T47D (cell line): ENCODE measurements around the gene PLP1.
"Not testable (repeated sequence)": the region's sequence is repeated elsewhere in the genome, so short reads cannot be mapped to it uniquely, and the experiment has no call there.

ENCODE experiments used
- DNase-seq, 2 experiments: peaks; one replicate each; pipeline versions ENCODE4 v3.0.0 to v3.0.0-alpha.2; 2011 to 2012; ENCODE audit warnings: low read depth in 1 of 2, low spot score in 1 of 2
- JUND ChIP-seq: IDR thresholded peaks from 2 replicates; pipeline ENCODE4 v1.6.1; 2012; ENCODE audit warnings: low read depth
- in situ Hi-C: cut with HindIII; loops from 2 replicates; pipeline ENCODE4 v1.10.0; 2016; ENCODE audit warnings: low sequenced_read_pairs, low pct_unique_long_range_greater_than_20kb

Gene PLP1

DNA sequence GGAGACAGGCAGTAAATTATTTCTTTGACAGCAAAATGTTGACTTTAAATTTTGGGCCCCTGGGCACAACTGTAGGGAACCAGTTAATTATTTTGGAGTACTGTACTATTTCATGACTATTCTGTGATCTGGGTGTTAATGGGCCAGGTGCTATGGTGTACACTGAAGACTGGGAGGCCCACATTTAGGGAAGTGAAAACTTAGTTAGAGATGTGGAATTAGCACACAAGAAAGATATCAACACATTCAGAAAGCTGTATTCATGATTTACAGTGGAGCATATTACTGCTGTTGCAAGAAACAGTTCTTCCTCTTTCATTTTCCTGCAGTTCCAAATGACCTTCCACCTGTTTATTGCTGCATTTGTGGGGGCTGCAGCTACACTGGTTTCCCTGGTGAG is 12.4 kb downstream of the PLP1 start:
- no peak for TF ChIP-seq JUND
- no peak for DNase-seq
- in situ Hi-C loops, result no loop called here

DNA sequence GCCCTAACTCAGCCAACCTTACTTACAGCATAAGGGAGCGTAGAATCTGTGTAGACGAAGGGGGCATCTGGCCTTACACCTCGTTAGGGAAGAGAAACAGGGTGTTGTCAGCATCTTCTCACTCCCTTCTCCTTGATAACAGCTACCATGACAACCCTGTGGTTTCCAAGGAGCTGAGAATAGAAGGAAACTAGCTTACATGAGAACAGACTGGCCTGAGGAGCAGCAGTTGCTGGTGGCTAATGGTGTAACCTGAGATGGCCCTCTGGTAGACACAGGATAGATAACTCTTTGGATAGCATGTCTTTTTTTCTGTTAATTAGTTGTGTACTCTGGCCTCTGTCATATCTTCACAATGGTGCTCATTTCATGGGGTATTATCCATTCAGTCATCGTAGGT is 14.6 kb downstream of the PLP1 start:
- no peak for TF ChIP-seq JUND
- in situ Hi-C loops, result no loop called here
- no peak for DNase-seq

DNA sequence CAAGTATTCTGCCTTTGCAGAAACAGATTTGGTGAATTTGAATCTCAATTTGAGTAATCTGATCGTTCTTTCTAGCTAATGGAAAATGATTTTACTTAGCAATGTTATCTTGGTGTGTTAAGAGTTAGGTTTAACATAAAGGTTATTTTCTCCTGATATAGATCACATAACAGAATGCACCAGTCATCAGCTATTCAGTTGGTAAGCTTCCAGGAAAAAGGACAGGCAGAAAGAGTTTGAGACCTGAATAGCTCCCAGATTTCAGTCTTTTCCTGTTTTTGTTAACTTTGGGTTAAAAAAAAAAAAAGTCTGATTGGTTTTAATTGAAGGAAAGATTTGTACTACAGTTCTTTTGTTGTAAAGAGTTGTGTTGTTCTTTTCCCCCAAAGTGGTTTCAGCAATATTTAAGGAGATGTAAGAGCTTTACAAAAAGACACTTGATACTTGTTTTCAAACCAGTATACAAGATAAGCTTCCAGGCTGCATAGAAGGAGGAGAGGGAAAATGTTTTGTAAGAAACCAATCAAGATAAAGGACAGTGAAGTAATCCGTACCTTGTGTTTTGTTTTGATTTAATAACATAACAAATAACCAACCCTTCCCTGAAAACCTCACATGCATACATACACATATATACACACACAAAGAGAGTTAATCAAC is 15.3 kb downstream of the PLP1 start:
- DNase-seq, result no peak
- in situ Hi-C loops, result no loop called here
- no peak for TF ChIP-seq JUND

DNA sequence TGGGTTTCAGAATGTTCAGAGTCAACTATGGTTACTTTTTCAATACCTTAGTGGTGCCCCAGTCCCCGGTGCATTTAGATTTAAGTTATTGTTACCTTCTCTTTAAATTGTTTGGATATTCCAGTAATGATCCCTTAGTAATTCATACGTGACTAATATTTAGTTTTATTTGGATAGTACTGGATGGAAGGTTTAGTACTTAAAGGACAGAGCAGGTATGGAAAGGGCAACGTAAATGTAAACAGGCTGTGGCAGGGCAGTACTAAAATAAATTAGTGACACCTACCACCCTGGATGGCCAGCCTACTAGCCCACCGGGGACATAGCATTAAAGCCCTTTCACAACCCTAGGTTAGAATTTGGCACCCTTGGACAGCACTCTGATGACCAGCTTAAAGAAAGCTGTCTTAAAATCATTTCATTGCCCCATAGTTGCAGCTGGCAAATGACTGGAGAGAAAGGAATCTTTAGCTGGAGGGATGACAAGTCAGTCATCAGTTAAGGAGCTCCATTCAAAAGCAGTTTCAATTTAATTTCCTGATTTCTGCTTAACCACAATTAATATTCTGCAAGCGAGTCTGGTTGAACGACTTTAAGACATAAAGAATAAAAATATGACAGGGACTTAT is 16.4 kb downstream of the PLP1 start:
- in situ Hi-C loops, result no loop called here
- peak in 1 of 2 experiments; percentile 0 for DNase-seq
- TF ChIP-seq JUND, result no peak

DNA sequence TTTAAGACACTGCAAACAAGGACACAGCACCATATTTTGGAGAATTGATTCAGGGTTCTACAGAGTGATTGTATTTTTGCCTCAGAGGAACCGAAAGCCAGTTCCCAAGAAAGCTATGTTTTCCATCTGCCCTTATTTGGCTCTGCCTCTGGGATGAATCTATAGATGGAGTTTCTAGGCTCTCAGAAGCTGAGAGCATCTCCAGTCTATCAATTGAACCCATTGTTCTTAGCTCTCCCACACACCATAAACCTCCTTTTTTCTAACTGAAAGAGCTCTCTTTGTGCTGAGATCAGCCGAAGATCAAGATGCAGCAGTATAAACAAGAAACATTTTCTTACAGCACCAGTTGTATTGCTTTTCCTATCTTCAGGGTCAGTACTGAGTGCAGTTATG is 16.9 kb downstream of the PLP1 start:
- TF ChIP-seq JUND, result no peak
- in situ Hi-C loops, result no loop called here
- DNase-seq, result no peak

DNA sequence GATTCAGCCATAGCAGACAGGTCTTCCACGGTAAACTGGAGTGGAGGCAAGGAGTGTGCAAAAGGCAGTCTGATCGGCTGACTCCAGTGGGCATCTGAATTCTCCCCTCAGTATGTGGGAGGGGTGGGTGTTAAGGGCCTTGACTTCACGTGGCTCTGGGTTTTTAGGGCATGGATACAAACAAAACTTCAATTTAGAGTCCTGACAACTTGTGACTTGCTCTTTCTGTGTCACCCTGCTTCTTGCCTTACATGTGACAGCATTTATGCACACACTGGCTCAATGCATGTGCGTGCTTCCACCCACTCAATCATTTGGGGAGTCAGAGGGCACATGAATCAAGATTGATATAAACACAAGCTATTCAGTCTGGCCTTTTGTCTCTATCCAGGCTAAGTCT is 17.5 kb downstream of the PLP1 start:
- TF ChIP-seq JUND, result no peak
- no peak for DNase-seq
- in situ Hi-C loops, result no loop called here

DNA sequence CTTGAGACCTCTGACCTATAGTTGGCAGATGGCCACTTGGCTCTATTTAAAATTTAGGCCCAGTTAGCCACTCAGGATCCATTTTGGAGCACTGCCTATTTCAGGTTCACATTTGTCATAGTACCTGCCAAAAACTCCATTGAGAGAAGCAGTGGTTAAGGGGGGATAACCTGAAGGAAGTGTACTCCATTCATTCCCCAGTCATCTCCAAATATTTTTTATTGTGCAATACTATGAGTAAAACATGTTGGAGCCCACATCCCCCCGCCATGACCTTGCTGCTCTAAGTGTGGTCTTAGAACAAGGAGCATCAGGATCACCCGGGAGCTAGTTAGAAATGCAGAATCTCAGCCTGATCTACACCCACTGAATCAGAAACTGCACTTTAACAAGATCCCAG is 21.1 kb downstream of the PLP1 start:
- no peak for DNase-seq
- in situ Hi-C loops, result no loop called here

DNA sequence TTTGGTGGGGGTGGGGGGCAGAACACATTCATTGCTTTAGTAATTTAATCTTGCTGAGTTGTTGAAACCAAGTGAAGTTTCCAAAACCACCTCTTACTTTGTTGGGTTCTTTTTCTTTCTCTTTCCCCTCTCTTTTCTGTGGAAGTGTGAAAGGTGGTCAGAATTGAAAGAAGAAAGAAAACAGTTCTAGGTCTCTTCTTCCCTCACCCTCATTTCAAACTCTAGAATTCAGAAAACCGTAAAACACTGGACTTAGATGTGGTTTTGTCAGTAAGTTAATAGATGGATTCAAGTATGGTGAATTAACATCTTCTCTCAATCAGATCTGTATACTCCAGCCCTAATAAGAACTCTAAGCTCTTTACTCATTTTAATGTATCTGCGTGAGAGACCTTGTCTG is 23.7 kb downstream of the PLP1 start:
- no peak for TF ChIP-seq JUND
- in situ Hi-C loops, result no loop called here

More for the DNA sequence above, 21.1 kb downstream of the PLP1 start:
- no peak for TF ChIP-seq JUND

DNA sequence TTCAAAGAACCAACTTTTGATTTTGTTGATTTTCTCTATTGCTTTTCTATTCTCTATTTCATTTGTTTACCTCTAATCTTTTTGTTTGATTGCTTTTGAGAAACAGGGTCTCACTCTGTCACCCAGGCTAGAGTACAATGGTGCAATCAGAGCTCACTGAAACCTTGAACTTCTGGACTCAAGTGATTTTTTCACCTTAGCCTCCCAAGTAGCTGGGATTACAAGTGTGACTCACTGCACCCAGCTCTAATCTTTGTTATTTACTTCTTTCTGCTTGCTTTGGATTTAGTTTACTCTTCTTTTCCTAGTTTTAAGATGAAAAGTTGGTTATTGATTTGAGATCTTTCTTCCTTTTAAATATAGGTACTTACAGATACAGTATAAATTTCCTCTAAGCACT is 29.2 kb downstream of the PLP1 start:
- in situ Hi-C loops, result no loop called here
- no peak for TF ChIP-seq JUND
- DNase-seq, result no peak

More for the DNA sequence above, 23.7 kb downstream of the PLP1 start:
- DNase-seq, result no peak

DNA sequence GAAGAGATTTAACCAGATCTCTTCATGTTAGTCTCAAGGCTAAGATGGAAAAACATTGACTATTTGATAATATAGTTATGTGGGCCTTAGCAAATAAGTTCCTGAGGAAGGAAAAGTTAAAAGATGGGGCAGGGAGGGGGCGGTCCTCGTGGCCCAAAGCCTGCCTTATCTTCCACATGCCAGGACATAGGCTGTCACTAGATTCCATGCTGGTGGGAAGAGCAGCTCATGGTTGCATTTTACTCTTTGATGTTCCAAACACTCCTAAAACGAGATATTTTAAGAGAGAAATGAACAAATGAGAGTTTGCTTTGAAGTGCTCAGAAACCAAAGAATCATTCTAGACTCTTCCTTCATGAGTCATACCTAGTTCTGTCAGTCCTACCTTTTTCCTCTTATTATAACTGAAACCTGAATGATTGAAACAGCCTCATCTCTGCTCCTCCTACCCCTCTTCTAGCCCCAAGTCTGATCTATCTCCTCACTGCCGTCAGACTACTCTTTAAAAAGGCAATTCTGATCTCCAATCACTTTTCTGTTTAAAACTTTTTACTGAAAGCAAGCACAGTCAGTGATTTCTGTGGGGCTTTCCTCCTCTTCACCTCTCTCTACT is 30.3 kb downstream of the PLP1 start:
- DNase-seq, result no peak
- in situ Hi-C loops, result no loop called here
- no peak for TF ChIP-seq JUND

DNA sequence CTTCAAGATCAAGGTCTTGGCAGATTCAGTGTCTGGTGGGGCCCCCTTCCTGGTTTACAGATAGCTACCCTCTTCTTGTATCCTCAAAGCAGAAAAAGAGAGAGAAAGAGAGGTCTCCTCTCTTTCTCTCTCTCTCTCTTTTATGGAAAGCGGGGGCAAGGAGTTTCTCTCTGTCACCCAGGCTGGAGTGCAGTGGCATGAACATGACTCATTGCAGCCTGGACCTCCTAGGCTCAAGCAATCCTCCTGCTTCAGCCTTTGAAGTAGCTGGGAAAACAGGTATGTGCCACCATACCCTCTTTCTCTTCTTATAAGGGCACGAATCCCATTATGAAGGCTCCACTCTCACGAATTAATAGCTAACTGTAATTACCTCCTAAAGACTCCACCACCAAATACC is 35.2 kb downstream of the PLP1 start:
- in situ Hi-C loops, result no loop called here
- DNase-seq, result no peak
- no peak for TF ChIP-seq JUND

DNA sequence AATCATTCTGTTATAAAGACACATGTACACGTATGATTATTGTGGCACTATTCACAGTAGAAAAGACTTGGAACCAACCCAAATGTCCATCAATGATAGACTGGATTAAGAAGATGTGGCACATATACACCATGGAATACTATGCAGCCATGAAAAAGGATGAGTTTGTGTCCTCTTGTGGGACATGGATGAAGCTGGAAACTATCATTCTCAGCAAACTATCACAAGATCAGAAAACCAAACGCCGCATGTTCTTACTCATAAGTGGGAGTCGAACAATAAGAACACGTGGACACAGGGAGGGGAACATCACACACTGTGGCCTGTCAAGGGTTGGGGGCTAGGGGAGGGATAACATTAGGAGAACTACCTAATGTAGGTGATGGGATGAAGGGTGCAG is 40.5 kb downstream of the PLP1 start:
- DNase-seq, in situ Hi-C loops: not testable (repeated sequence)

DNA sequence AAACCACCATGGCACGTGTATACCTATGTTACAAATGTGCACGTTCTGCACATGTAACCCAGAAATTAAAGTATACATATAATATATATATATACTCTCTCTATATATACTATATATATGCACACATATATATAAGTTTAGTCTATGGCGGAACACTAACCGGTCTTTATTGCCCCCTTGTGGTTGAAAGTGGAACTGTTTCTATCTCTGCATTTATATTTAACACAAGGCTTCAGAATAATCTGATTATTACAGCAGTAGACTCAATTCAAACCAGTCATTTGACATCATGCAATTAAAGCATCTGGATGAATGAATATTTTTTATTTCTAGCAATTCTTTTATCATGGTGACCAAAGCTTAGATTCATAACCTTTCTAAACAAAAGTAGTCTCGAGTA is 40.9 kb downstream of the PLP1 start:
- TF ChIP-seq JUND, result no peak
- DNase-seq, result peak in 1 of 2 experiments; percentile 60
- in situ Hi-C loops, result no loop called here
